GM21360 (cell line): ENCODE data around the gene CLEC1A.
"Not testable (repeated sequence)": the region's sequence is repeated elsewhere in the genome, so short reads cannot be mapped to it uniquely, and the experiment has no call there.

Experiments
- ATAC-seq: cut with Tn5 transposase; IDR thresholded peaks from one replicate; pipeline ENCODE4 v1.9.1; 2021; ENCODE audit warnings: mild to moderate bottlenecking, moderate library complexity; ENCODE audit not compliant: unreplicated experiment

CLEC1A gene

DNA sequence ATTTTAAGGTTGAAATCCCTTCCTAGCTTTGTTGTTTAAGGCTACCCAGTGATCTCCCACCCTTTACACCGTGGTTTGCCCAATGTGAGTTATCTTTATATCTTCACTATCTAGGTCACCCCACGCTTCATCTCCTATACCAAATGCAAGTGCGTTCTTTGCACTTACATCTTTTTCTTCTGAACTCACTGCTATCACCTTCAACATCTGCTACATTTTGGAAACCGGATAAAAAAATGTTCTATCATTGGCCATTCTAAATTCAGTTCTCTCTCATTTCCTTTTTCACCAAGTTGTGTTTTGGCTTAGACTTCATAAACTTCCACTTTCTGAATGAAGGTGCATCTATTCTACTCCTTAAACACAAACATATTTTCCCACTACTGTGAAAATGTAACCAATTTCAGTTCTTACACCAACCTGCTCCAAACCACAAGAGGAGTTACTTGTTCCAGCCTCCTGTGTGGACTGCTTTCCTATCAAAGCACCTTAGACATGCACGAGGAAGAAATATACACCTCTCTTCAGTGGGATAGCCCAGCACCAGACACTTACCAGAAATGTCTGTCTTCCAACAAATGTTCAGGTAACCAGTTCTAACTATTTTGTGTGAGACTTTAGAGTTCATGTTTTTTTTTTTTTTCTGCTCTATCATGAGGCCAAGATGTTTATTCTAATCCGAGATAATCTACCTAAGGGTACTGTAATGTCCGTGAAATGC, 46.4 kb downstream of the CLEC1A start:
- ATAC-seq, result no peak

DNA sequence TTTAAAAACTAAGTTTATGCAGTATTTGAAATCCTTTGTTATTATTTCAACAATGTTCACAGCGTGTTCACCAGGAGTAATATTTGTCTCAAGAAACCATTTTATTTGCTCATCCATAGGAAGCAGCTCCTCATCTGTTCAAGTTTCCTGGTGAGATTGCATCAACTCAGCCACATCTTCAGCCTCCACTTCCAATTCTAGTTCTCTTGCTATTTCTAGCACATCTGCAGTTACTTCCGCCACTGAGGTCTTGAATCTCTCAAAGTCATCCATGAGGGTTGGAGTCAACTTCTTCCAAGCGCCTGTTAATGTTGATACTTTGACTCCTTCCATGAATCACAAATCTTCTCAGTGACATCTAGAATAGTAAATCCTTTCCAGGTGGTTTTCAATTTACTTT, 50.3 kb downstream of the CLEC1A start:
- no peak for ATAC-seq

DNA sequence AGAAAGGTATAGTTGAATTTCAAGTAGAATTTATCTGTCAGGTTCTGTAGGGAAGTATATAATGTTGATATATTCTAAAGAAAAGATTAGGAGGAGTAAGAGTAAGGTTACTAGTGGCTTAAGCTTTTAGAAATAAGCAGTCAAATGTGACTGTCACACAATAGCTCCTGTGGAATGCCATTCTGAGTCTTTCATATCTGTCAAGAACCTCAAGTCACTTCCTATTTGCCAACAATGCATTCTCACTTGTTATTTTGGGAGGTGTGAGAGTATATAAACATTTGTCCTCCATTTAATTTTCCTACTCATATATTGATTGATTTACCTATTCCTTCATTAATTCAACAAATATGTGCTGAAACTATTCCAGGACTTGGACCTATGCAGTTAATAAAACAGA, 56.6 kb downstream of the CLEC1A start:
- no peak for ATAC-seq

DNA sequence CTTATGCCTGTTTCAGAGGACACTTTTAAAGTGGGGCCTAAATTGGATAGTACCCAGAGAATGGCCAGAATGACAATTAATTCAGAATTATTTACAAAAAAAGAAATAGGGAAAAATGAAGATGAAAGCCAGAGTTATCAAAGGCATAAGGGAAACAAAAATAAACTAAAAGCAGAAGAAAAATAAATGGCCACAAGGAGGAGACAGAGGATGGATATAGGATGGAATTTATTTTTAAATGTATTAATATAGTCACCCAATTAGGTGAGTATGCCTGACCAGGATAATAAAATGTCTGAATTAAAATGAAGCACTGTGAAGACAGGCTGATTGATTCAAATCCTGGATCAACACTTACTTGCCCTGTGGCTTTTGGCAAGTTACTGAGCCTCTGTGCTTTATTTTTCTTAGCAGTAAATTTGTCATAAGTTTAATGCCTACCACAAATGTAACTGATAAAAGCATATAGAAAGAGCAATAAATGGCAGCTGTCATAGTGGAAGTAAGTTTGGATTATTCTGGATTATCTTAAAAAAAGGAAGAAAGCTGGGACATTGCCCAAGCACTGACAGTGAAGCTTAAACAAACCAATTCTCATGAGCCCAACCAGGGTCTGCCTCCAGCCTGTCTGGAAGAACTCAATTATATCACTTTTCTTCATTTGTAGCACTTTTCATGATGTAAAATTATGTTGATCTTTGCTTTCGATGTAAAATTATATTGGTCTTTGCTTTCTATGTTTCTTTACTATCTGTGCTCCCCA, 64.8 kb downstream of the CLEC1A start:
- no peak for ATAC-seq

DNA sequence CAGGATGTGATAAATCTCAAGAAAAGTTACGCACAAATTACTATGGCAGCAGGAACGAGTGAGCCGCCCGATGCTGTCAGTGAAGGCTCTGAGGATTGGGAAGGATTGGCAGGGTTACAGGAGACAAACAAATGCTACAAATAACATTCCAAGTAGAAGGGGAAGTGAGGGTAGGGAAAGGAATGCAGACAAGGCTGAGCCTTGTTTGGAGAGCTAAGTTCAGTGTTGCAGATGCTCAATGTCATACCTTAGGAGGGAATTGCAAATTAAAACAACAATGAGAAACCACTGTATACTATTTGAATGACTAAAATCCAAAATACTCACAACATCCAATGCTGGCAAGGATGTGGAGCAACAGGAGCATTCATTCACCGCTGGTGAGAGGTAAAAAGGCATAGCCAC, 67.0 kb downstream of the CLEC1A start:
- no peak for ATAC-seq

DNA sequence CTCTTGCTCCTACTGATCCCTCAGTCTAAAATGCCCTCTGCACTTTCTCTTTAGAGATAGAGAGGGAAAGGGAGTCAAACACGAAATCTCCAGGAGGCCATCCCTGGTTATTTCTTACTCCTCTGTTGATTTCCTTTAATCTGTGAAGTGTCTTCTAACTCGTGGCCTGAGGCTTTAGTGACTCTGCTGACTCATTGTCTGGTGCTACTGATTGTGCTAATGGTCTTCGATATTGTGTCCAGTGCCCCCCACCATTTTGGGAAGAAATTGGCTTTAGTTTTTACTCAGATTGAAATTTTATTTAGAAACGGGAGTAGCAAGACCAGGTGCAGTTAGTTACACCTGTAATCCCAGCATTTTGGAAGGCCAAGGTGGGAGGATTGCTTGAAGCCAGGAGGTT, 67.5 kb downstream of the CLEC1A start:
- no peak for ATAC-seq

DNA sequence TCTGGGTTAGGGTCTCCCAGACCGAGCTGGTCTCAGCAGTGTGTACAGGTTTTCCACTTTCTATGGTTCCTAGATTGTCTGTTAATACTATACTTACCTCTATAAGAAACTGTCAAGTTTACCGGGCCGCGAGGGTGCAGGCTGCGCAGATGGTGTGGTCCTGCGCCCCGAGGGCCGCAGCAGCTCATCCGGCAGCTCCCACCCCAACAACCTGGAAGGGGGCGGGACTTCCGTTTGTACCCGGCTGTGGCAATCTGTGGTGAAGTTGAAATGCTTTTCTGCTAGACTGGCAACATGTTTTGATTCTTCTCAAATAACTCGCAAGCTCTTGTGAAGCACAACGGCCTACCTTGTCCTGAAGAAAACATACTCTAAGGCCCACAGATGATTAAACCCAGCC, 68.3 kb downstream of the CLEC1A start, which contains the start of gene CLEC9A:
Gene CLEC9A, plus strand, starts transcription at position 237 of the 400 bp plus-strand sequence. CDS start 22,006 bp downstream, outside the sequence.
- no peak for ATAC-seq

DNA sequence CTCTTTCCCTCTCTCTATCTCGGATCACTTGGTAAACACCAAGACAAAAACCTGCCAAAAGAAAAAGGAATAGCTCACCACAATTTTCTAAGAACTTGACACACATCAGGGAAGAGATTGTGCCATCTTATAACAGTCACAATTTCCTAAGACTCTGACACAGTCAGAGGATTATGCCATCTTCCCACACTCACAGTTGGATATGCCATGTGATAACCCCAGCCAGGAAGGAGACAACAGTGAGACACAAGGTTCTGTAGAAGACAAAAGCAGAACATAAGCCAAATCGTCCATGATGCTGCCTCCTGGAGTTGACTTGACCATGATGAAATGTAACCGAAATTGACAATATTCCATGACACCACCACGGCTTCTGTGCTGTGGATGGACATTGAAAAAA, 71.1 kb downstream of the CLEC1A start:
- ATAC-seq, result no peak

DNA sequence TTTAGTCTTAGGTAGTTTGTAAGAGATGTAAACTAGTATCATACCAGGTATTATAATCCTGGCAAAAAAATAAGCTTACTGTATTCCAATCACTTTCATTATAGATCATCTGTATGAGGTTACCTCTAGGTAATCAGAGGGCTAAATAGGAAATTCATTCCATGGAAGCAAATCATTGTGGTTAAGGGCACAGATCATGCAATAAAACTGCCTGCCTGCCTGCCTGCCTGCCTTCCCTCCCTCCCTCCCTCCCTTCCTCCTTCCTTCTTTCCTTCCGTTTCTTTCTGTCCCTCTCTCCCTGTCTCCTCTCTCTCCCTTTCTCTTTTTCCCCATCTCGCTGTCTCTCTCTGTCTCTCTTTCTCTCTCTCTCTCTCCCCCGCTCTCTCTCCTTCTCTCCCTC, 71.5 kb downstream of the CLEC1A start:
- ATAC-seq, result no peak

DNA sequence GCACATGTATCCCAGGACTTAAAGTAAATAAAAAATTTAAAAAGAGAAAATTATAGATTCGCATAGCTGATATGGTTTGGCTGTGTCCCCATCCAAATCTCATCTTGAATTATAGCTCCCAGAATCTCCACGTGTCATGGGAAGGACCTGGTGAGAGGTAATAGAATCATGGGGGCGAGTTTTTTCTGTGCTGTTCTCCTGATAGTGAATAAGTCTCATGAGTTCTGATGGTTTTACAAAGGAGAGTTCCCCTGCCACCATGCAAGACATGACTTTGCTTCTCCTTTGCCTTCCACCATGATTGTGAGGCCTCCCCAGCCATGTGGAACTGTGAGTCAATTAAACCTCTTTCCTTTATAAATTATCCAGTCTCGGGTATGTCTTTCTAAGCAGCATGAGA, 72.1 kb downstream of the CLEC1A start:
- not testable (repeated sequence) for ATAC-seq

DNA sequence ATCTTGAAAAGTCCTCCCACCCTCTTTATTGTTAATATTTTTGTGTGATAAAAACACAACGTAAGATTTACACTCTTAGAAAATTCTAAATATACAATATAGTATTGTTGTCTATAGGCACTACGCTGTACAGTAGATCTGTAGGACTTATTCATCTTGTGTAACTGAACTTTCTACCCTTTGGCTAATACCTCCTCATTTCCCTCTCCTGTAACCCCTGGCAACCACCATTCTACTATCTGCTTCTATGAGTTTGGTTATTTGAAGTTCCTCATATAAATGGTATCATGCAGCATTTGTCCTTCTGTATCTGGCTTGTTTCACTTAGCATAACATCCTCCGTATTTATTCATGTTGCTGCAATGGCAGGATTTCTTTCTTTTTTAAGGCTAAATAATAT, 73.5 kb downstream of the CLEC1A start:
- no peak for ATAC-seq

DNA sequence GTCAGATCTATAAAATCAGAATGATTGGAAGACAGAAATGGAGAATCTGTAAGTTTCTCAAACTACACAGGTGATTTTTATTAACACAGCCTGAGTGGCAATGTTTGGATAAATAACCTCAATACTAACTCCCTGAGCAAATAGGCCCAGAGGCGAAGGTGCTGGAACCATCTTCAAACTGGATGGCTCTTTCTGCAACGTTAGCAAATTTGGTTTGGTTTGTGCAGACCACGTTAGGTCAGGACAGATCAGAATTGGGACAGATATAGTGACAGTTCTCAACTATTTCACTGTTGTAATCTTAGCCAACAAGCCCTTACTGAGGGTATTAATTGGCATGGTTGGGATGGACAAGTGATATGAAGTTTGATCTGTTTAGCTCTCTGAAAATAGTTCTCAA, 77.4 kb downstream of the CLEC1A start:
- no peak for ATAC-seq
